SKM-1 (cell line): ENCODE data around the gene GRIFIN.

Source experiments
- DNase-seq: peaks from one replicate; lab custom pipeline; 2025; ENCODE audit not compliant: unreplicated experiment; lab: John Stamatoyannopoulos, UW

The GRIFIN gene

GRCh38 chr7:2513702-2514101 lies 37.5 kb upstream of the GRIFIN start:
- DNase-seq = no peak

- no peak for DNase-seq
These were observed 36.5 kb upstream of the GRIFIN start for GRCh38 chr7:2512713-2513112.

DNA sequence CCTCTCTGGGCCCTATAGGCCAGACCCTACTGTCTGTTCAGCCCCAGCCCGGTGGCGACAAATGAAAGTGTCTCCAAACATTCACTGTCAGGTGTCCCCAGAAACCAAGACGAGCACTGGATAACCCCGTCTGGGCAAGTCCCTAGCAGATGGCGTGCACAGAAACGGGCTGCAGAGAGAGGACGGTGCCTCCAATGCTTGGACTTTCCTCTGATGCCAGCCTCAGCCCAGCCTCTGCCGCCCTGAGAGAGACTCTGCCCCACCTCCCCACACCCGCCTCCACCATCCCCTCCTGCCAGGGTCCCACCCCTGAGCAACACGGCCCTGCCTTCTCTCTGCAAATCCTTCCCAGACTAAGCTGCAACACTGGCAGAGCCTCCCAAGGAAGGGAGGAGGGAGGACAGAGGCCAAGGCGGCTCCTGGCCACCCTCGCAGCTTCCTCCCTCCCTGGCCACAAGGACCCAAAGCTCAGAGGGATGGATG lies 36.0 kb upstream of the GRIFIN start:
- DNase-seq = no peak

DNA sequence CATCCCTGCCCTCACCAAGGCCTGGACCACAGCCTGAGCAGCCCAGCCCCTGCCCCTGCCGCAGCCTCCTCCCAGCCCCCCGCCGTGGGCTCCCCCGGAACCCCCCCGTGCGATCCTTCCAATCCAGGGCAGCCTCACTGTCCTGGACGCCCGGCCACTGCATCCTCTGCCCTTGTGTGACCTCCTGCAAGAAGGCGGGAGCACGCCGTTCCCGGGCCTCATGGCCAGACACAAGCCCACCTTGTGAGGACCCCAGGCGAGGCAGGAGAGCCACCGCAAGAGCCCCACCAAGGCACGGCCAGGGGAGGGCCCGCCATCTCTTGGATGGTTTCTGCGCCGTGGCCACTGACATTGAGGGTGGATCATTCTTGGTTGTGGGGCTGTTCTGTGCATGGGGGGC lies 35.6 kb upstream of the GRIFIN start:
- no peak for DNase-seq

DNA sequence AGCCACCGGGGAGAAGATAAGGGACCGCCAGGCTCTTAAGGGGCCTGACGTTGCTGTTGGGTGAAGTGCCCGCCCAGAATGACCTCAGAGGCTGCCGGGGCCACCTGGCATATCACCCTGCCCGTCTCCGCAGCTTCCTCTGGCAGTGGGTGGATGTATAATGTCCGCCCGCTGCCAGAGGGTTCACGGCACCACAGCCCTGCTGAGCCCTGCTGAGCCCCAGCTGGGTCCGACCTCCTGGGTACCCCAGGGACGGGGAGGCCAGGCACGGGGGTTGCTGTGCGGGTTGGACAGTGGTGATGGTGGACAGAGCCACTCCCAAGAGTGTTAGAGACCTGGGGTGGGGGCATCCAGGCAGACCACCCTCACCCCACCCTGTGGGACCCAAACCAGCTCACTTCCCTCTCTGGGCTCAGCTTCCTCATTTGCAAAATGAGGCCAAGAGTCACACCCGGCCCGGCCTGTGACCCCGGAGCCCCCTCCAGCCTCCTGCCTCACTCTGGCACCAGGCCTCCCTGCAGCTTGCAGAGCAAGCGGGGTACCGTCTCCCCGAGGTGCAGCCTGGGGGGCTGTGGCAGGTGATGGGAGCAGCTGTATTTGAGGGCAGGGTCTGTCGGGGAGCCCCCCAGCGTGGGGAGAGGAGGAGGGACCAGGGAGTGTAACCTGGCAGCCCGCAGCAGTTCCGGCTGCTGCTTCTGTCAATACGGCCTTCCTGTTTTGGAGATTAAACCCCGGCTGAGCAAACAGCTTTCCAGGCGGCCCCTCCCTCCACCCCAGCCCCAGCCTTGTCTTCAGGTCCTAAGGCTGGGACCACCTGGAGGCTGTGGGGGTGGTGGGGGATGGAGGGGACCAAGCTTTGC lies 34.9 kb upstream of the GRIFIN start:
- DNase-seq = peak; percentile 72

DNA sequence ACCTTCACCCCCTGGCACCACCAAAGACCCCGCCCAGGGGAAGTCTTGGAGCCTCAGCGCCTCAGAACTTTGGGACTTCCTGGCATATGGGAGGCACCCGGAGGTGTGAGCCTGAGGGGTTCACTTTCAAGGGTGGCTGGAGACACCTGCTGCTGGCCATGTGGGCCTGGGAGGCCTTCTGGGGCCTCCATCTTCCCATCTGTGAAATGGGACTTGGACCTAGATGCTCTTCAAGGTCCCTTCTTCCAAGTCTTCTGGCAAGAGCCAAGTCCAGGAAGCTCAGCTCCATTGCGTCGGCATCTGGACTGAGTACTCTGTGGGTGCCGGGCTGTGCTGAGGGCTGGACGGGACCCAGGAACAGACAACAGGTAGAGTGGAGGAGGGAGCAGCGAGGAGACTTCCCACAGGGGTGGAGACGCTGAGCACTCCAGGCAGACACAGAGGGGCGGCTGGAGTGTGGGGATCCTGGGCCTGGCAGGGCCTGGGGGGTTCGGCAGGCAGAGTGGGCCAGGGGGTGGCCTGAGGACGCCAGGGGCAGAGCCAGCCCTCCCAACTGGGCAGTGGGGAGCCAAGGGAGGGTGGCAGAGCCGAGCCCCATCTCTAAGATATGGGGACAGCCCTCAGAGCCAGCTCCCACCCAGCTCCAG lies 34.1 kb upstream of the GRIFIN start:
- no peak for DNase-seq

DNA sequence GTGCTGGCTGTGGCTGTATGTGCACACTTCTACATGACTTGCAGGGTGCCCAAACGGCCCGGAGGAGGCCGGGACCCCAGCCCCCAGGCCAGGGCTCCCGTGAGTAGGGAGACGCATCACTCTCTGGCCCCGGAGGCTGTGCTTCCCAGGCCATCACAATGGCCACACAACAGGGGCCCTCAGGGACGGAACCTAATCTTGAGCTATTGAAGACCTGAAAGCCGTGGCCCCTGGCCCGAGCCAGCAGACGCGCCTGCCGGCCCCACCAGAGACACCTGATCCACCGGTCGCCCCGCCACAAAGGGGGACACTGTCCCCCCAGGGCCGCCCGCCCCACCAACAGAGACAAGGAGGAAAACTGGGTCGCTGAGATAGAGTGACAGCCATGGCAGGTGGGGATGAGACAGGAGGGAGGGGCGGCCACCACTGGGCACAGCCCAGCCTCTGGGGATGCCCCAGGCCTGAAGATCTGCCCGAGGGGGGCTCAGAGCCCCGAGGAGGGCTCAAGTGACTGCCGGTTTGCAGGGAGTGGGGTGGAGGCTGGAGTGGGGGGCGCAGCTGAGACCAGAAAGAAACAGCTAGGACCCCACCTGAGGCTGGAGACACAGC lies 33.2 kb upstream of the GRIFIN start:
- no peak for DNase-seq

DNA sequence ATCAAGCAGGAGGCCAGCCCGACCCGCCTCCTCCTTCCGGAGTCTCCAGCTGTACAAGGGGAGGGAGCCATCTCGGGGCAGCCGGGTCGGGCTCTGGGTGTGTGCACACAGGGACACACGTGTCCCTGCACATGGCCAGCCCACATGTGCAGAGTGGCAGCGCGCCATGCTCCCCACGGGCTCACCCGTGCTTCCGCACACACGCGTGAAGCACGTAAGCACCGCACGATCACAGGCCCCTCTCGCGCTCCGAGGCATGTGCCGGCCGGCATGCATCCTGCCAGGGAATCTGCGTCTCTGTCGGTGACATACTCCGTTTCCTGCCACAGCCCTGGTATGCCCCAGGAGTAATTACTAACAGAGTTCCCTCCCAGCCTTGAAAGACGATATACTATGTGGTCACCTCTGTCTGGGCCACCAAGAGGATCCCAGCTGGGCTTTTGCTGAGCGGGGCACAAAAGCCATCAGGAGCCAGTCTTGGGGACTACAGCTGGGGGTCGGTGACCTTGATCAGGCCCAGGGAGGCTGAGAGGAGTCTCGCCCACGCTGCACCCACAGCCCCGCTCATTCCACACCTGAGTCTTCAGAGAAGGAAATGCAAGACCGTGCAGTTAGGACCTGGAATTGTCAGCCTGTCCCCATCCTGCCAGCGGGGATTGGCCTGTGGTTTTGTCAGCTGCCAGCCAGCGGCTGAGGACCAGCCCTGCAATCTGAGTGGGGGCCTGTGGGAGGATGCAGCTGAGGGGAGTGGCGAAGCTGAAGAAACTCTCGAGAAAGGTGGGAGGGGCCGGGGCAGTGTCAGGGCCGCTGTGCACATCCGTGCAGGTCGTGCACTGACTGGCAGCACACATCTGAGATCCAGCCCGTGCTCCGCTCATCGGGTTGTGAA lies 32.4 kb upstream of the GRIFIN start:
- DNase-seq = peak; percentile 63

- DNase-seq = no peak
These were observed 31.7 kb upstream of the GRIFIN start for GRCh38 chr7:2507917-2508306.

GRCh38 chr7:2507208-2507916 lies 31.2 kb upstream of the GRIFIN start:
- no peak for DNase-seq

GRCh38 chr7:2505401-2505800 lies 29.2 kb upstream of the GRIFIN start:
- DNase-seq = no peak

DNA sequence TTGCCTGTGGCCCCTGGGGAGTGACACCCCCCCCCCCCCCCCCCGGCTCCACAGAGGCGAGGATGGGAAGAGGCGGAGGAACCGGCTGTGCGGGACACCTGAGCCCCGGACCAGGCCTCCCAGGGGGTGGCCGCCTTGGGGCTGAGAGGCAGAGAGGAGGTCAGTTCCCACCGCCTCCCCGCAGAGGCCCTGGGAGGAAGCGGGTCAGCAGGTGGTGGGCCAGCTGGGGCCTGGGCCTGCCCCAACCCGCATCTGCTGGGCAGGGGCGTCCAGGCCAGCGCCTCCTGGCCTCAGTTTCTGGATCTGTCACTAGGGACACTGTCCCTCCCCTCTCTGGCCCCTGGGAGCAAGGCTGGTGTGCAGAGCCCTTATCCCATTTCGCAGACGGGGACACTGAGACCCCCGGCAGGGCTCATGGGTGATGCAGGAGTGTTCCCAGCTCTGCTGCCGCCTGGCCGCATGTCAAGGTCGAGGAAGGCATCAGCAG lies 28.7 kb upstream of the GRIFIN start:
- DNase-seq = no peak

- no peak for DNase-seq
These were observed 28.1 kb upstream of the GRIFIN start for GRCh38 chr7:2504128-2504888.

DNA sequence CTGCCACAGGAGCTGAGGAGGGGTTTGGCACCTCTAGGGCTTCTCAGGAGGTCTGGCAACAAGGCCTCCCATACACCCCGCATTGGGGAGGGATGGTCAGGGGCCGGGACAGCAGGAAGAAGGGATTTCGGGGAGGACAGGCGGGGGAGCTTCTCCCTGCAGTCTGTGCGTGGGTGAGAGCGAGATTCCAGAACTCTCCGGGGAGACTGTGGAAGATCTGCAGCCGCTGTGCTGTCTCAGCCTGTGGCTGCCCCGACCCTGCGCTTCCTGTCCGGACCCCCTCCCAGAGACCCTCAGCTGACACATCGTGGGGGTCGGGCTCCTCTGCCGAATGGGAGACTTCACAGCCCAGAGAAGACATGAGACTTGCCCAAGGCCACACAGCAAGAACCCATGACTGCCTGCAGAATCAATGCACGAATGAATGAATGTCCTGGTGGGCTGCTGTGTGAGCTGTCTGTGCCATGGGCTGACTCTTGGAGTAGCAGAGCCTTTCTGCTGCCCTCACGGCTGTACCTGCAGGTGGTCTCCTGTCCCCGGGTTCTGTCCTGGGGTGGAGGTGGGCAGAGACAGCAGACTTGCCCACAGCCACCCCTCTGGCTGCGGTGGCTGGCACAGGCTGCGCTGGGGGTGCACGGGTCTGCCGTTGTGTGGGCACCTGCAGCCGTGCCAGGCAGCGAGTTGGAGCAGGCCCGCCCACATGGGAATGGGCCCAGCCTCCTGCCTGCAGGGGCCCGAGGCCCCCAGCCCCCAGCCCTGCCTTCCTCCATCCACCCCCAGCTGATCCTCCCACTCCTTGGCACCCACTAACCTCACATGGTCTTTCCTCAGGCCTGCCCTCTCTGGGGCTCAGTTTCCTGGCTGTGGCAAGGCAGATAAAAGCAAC lies 27.1 kb upstream of the GRIFIN start:
- no peak for DNase-seq

DNA sequence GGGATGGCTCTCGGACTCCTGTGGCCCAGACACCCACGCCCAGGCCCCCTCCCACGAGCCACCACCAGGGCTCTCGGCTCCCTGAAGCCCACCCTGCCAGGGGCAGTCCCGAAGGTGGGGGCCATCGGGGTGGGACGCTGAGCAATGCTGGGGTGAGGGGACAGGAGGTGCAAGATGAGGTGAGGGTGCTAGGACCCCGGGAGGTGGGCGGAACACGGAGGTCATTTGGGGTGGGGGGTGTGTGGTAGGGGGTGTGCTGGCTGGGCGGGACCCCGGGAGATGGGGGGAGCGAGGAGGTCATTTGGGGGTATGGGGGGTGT lies 26.4 kb upstream of the GRIFIN start:
- DNase-seq = no peak

GRCh38 chr7:2501947-2502646 lies 25.9 kb upstream of the GRIFIN start:
- DNase-seq = no peak

DNA sequence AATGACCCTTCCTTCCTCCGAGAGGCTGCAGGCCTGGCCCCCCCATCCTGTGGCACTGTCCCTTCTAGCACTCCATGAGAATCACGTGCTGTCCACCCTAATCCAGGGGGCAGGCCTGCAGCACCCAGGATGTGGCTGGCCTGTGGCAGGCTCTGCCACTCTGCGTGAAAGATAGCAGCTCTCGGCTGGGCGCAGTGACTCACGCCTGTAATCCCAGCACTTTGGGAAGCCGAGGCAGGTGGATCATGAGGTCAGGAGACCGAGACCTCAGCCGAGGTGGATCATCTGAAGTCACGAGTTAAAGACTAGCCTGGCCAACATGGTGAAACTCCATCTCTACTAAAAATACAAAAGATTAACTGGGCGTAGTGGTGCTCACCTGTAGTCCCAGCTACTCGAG lies 24.5 kb upstream of the GRIFIN start:
- DNase-seq = no peak
